DOHH2 (cell line): Measurements from ENCODE around the gene FAM186B.

Source experiments
- H3F3A ChIP-seq: fragments of 200-600 bp; sonication (generic), shearing (Covaris generic); 2 replicates; pipeline ENCODE4 v1.6.0; 2016; ENCODE audit warnings: antibody characterized with exemption, mild to moderate bottlenecking; ENCODE audit not compliant: control insufficient read depth, insufficient read depth
- H3K27ac ChIP-seq: fragments of 200-600 bp; sonication (generic); 2 replicates; pipeline ENCODE4 v1.5.1; 2014; ENCODE audit warnings: low read depth, mild to moderate bottlenecking, low read length, moderate library complexity
- H3K27me3 ChIP-seq: fragments of 200-600 bp; sonication (generic); 2 replicates; pipeline ENCODE4 v1.6.1; 2014; ENCODE audit warnings: mild to moderate bottlenecking, low read length, mixed read lengths; ENCODE audit not compliant: control insufficient read depth
- H3K36me3 ChIP-seq: fragments of 200-600 bp; sonication (generic); 2 replicates; pipeline ENCODE4 v1.6.1; 2014; ENCODE audit warnings: mild to moderate bottlenecking, low read length, moderate library complexity, mixed read lengths; ENCODE audit not compliant: control insufficient read depth
- H3K4me1 ChIP-seq: fragments of 200-600 bp; sonication (generic); 2 replicates; pipeline ENCODE4 v1.6.1; 2014; ENCODE audit warnings: mild to moderate bottlenecking, low read length, mixed read lengths; ENCODE audit not compliant: control insufficient read depth
- H3K4me2 ChIP-seq: fragments of 200-600 bp; sonication (generic); 2 replicates; pipeline ENCODE4 v1.6.0; 2014; ENCODE audit warnings: mild to moderate bottlenecking, low read length, moderate library complexity
- H3K4me3 ChIP-seq: fragments of 200-600 bp; sonication (generic); 2 replicates; pipeline ENCODE4 v1.5.1; 2014; ENCODE audit warnings: mild to moderate bottlenecking, low read length, mixed read lengths
- H3K79me2 ChIP-seq: fragments of 200-600 bp; sonication (generic); 2 replicates; pipeline ENCODE4 v1.6.1; 2014; ENCODE audit warnings: mild to moderate bottlenecking, low read length, mixed read lengths; ENCODE audit not compliant: control insufficient read depth
- H3K9me2 ChIP-seq: fragments of 200-600 bp; sonication (generic); replicated peaks from 2 replicates; pipeline ENCODE4 v1.6.1; 2014; ENCODE audit warnings: mild to moderate bottlenecking, low read length, mixed read lengths; ENCODE audit not compliant: control insufficient read depth
- H3K9me3 ChIP-seq: fragments of 200-600 bp; sonication (generic); 2 replicates; pipeline ENCODE4 v1.6.1; 2014; ENCODE audit warnings: antibody characterized with exemption, low read length, mixed read lengths; ENCODE audit not compliant: control insufficient read depth, insufficient read depth
- H4K20me1 ChIP-seq: fragments of 200-600 bp; sonication (generic); 2 replicates; pipeline ENCODE4 v1.6.0; 2014; ENCODE audit warnings: low read depth, mild to moderate bottlenecking, antibody characterized with exemption, low read length, moderate library complexity; ENCODE audit not compliant: control insufficient read depth, insufficient read depth
- CTCF ChIP-seq: fragments of 200-600 bp; sonication (generic); IDR thresholded peaks from one replicate; pipeline ENCODE4 v1.5.1; 2014; ENCODE audit warnings: antibody characterized with exemption, mild to moderate bottlenecking, low read depth, low read length; ENCODE audit not compliant: poor library complexity, severe bottlenecking
- EZH2phosphoT487 ChIP-seq: fragments of 200-600 bp; sonication (generic); IDR thresholded peaks from 2 replicates; pipeline ENCODE4 v1.6.1; 2017; ENCODE audit warnings: borderline replicate concordance, mild to moderate bottlenecking, antibody characterized with exemption, low read length, moderate library complexity, mixed read lengths

Gene FAM186B

GRCh38 chr12:49636979-49637755 lies 31.7 kb upstream of the FAM186B start:
- Histone ChIP-seq H3K9me2 (no peaks in the 10 kb centered on the region), H4K20me1 (no peaks in the 10 kb centered on the region), H3F3A (0 out of 2 replicates have a peak, but pooled peaks cover 3% of the 10 kb centered on the region), H3K27me3 (no peaks in the 10 kb centered on the region), H3K4me1 (peaks cover 16% of the 10 kb centered on the region), H3K79me2 (no peaks in the 10 kb centered on the region), H3K4me3 (no peak overlapping the region), H3K4me2 (no peak overlapping the region), H3K36me3 (no peaks in the 10 kb centered on the region), H3K9me3 (no peaks in the 10 kb centered on the region), H3K27ac (no peak overlapping the region)
- TF ChIP-seq EZH2phosphoT487: no peak
- TF ChIP-seq CTCF: peak; percentile 82

GRCh38 chr12:49636574-49636973 lies 31.1 kb upstream of the FAM186B start:
- TF ChIP-seq CTCF (no peak), EZH2phosphoT487 (no peak)
- Histone ChIP-seq H3K36me3 (no peaks in the 10 kb centered on the region), H3K9me2 (no peaks in the 10 kb centered on the region), H3K79me2 (no peaks in the 10 kb centered on the region), H4K20me1 (no peaks in the 10 kb centered on the region), H3K4me1 (peaks cover 16% of the 10 kb centered on the region), H3K27ac (no peak overlapping the region), H3K9me3 (no peaks in the 10 kb centered on the region), H3K4me2 (no peak overlapping the region), H3F3A (0 out of 2 replicates have a peak, but pooled peaks cover 3% of the 10 kb centered on the region), H3K27me3 (no peaks in the 10 kb centered on the region), H3K4me3 (no peak overlapping the region)

- H3K4me1 ChIP-seq: peaks cover 16% of the 10 kb centered on the region
- H3K4me3 ChIP-seq: no peak overlapping the region
- no peaks in the 10 kb centered on the region for H3K9me2 ChIP-seq
- no peaks in the 10 kb centered on the region for H3K36me3 ChIP-seq
- no peak overlapping the region for H3K27ac ChIP-seq
- H4K20me1 ChIP-seq: no peaks in the 10 kb centered on the region
- H3K79me2 ChIP-seq: no peaks in the 10 kb centered on the region
- no peaks in the 10 kb centered on the region for H3K9me3 ChIP-seq
- no peaks in the 10 kb centered on the region; the same call in 1 of the 2 replicates for H3K27me3 ChIP-seq
- TF ChIP-seq EZH2phosphoT487: no peak
- no peak for TF ChIP-seq CTCF
- H3K4me2 ChIP-seq: no peak overlapping the region
- H3F3A ChIP-seq: 0 out of 2 replicates have a peak, but pooled peaks cover 3% of the 10 kb centered on the region
Observed at GRCh38 chr12:49635656-49636055, 30.2 kb upstream of the FAM186B start.
